Fibroblast of lung (primary cell): ENCODE data around the gene LRSAM1.

ENCODE experiments used
- EZH2 ChIP-seq: IDR thresholded peaks from 2 replicates; pipeline ENCODE4 v1.5.1; 2012; ENCODE audit warnings: low read length, control low read depth, mild to moderate bottlenecking; ENCODE audit errors: missing control alignments
- TF ChIP-seq, protein P1 (sequence below), 2 donors: IDR thresholded peaks in 1 of 2; conservative IDR thresholded peaks in 1 of 2; 1 replicate in 1 of 2; 2 replicates in 1 of 2; pipeline ENCODE4 v1.5.1; 2011 to 2012; ENCODE audit warnings: low read length in 2 of 2, control low read depth in 1 of 2, inconsistent platforms in 1 of 2, low read depth in 1 of 2, mild to moderate bottlenecking in 1 of 2

DNA sequence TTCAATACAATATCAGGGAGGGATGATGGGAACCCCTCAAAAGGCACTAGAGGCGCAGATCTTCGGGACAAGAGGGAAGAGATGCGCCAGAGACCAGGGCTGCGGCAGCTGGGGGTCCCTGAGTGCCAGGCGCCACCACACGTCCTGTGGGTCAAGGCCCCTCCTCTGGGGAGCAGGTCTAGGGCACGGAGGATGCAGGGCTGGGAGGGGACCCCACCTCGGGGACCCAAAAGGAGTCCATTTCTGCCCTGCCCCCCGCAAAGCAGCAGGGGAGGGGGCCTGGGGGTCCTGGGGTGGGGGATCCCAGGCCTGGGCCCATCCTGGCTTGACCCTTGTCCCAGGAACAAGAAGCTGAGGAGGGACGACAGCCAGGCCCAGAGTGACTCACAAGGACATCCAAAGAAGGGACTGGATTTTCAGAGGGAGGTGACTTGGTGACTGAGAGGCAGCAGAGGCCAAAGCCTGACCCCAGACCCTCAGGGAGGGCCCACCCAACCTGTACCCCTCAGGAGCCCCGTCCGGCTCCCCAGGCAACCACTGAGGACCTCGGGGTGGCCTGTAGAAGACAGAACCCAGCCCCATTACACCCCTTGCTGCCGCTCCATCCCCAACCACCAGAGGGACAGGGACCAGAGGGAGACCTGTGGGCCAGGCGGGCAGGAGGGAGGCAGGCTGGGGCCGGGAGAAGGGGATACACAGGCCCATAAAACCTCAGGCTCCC is 54.2 kb downstream of the LRSAM1 start:
- TF ChIP-seq EZH2, result no peak
- TF ChIP-seq, protein P1, sequence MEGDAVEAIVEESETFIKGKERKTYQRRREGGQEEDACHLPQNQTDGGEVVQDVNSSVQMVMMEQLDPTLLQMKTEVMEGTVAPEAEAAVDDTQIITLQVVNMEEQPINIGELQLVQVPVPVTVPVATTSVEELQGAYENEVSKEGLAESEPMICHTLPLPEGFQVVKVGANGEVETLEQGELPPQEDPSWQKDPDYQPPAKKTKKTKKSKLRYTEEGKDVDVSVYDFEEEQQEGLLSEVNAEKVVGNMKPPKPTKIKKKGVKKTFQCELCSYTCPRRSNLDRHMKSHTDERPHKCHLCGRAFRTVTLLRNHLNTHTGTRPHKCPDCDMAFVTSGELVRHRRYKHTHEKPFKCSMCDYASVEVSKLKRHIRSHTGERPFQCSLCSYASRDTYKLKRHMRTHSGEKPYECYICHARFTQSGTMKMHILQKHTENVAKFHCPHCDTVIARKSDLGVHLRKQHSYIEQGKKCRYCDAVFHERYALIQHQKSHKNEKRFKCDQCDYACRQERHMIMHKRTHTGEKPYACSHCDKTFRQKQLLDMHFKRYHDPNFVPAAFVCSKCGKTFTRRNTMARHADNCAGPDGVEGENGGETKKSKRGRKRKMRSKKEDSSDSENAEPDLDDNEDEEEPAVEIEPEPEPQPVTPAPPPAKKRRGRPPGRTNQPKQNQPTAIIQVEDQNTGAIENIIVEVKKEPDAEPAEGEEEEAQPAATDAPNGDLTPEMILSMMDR (conservative IDR thresholded peaks at IDR 0.05 in 1 of 2, IDR thresholded peaks at IDR 0.05 in 1 of 2; ENCODE audit: low read depth in 1 of 2, low read length in 2 of 2), result peak; percentile 41 to 64
